ENCODE results near the gene ADARB2.

- no peak for TF ChIP-seq POLR2A (IDR thresholded peaks at IDR 0.05; ENCODE audit: low read depth, low read length)
- TF ChIP-seq POLR2AphosphoS5 (IDR thresholded peaks at IDR 0.05; ENCODE audit: low read depth, low read length) = no peak
Measured at GRCh38 chr10:1268831-1269230, 468.5 kb downstream of the ADARB2 start.
